Breast epithelium (tissue), 3 donors: ENCODE results near the gene HOXA2.

Source experiments
- CTCF ChIP-seq, 3 donors: fragments of 450-650 bp; IDR thresholded peaks; one replicate each; pipeline ENCODE4 v1.5.1; 2016 to 2017; ENCODE audit warnings: antibody characterized with exemption in 3 of 3, mild to moderate bottlenecking in 3 of 3, moderate library complexity in 3 of 3
- POLR2A ChIP-seq: fragments of 450-650 bp; IDR thresholded peaks from one replicate; pipeline ENCODE4 v1.6.1; 2016; ENCODE audit warnings: antibody characterized with exemption, mild to moderate bottlenecking, moderate library complexity
- POLR2AphosphoS5 ChIP-seq, 3 donors: sonication (generic); formaldehyde crosslinking; IDR thresholded peaks; one replicate each; pipeline ENCODE4 v1.6.1; 2017; ENCODE audit warnings: antibody characterized with exemption in 3 of 3

DNA sequence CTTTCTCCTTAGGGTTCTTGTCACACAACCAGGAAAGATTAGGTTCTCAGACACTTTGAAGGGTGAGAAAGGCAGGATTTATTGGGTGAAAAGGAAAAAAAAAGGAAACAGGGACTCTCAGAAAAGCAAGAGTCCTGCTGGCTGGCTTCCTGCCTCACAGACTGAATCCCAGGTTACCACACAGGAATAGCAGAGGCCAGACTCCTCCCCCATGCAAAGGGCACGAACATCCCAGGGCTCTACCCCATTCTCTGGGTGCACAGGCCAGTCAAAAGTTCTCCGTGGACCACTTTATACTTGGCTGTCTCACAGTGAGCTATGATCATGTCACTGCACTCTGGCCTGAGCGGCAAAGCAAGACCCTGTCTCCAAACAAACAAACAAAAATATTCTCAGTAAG is 49.3 kb downstream of the HOXA2 start:
- TF ChIP-seq CTCF (IDR thresholded peaks at IDR 0.05) (no peak), POLR2A (no peak), POLR2AphosphoS5 (IDR thresholded peaks at IDR 0.05) (no peak)
